ENCODE measurements around the gene CCDC170. TPM values are rescaled to one million over a fixed set of nuclear protein-coding genes. Genes with fewer than 3 reads are reported as not detected.

CCDC170 gene
- total RNA-seq, 2 experiments from 2014 or later: not detected

- no peak for DNase-seq
- Mint-ChIP-seq H3K4me1 (peaks cover 4% of the 10 kb centered on the region), H3K27me3 (peaks cover 5% of the 10 kb centered on the region), H3K9me3 (peaks cover 4% of the 10 kb centered on the region), H3K4me3 (no peak overlapping the region), H3K27ac (no peak overlapping the region), H3K36me3 (no peaks in the 10 kb centered on the region)
Measured at GRCh38 chr6:151633526-151634335, 139.9 kb downstream of the CCDC170 start.

- H3K9me3 Mint-ChIP-seq: peaks cover 4% of the 10 kb centered on the region
Measured at GRCh38 chr6:151634336-151634720, 140.5 kb downstream of the CCDC170 start.

DNA sequence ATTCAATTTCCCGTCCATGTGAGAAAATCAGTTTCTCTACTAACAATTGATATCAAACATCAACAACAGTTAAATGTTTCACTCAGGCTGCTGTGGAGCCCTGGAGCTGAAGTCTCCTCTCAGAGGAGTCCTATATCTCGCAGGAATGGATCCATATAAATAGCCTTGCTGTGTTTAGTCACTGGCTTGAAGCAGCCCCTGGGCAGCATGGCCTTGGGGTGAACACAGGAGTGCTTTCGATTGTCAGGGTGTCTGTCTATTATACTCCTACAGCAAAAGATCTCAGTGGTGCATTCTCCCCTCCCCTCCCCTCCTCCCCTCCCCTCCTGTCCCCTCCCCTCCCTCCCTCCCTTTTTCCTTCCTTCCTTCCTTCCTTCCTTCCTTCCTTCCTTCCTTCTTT, 141.9 kb downstream of the CCDC170 start:
- peaks cover 5% of the 10 kb centered on the region for H3K27me3 Mint-ChIP-seq
- H3K27ac Mint-ChIP-seq: no peak overlapping the region
- H3K9me3 Mint-ChIP-seq: peaks cover 4% of the 10 kb centered on the region
- no peak overlapping the region for H3K4me3 Mint-ChIP-seq
- H3K4me1 Mint-ChIP-seq: peaks cover 3% of the 10 kb centered on the region
- no peaks in the 10 kb centered on the region for H3K36me3 Mint-ChIP-seq
- no peak for DNase-seq

More at GRCh38 chr6:151634336-151634720, 140.5 kb downstream of the CCDC170 start:
- no peak for DNase-seq
- H3K27ac Mint-ChIP-seq: no peak overlapping the region
- H3K4me1 Mint-ChIP-seq: peaks cover 3% of the 10 kb centered on the region
- peaks cover 5% of the 10 kb centered on the region for H3K27me3 Mint-ChIP-seq
- H3K36me3 Mint-ChIP-seq: no peaks in the 10 kb centered on the region
- H3K4me3 Mint-ChIP-seq: no peak overlapping the region

- no peaks in the 10 kb centered on the region for H3K36me3 Mint-ChIP-seq
- no peak overlapping the region for H3K4me3 Mint-ChIP-seq
- DNase-seq: no peak
- H3K27ac Mint-ChIP-seq: no peak overlapping the region
- H3K9me3 Mint-ChIP-seq: peaks cover 4% of the 10 kb centered on the region
- H3K27me3 Mint-ChIP-seq: peaks cover 11% of the 10 kb centered on the region
- H3K4me1 Mint-ChIP-seq: peaks cover 3% of the 10 kb centered on the region
Measured at GRCh38 chr6:151637814-151638213, 144.0 kb downstream of the CCDC170 start.

DNA sequence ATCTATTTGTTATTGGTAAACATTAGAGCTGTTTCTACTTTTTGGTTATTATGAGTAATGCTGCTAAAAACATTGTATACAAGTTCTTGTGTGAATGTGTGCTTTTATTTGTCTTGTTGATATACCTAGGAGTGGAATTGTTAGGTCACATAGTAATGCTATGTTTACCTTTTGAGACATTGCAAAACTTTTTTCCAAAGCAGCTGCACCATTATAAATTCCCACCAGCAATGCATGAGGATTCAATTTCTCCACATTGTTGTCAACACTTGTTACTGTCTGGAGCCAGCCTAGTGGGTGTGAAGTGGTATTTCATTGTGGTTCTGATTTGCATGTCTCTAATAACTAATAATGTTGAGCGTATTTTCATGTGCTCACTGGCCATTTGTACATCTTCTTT, 145.9 kb downstream of the CCDC170 start:
- Mint-ChIP-seq H3K9me3 (peaks cover 4% of the 10 kb centered on the region), H3K36me3 (no peaks in the 10 kb centered on the region), H3K4me3 (no peak overlapping the region), H3K27ac (no peak overlapping the region), H3K27me3 (peaks cover 11% of the 10 kb centered on the region), H3K4me1 (no peaks in the 10 kb centered on the region)
- no peak for DNase-seq

- Mint-ChIP-seq H3K9me3 (peaks cover 4% of the 10 kb centered on the region), H3K27me3 (peaks cover 19% of the 10 kb centered on the region), H3K36me3 (no peaks in the 10 kb centered on the region), H3K4me1 (no peaks in the 10 kb centered on the region), H3K4me3 (no peak overlapping the region), H3K27ac (no peak overlapping the region)
- no peak for DNase-seq
Measured at GRCh38 chr6:151641028-151641427, 147.2 kb downstream of the CCDC170 start.

DNA sequence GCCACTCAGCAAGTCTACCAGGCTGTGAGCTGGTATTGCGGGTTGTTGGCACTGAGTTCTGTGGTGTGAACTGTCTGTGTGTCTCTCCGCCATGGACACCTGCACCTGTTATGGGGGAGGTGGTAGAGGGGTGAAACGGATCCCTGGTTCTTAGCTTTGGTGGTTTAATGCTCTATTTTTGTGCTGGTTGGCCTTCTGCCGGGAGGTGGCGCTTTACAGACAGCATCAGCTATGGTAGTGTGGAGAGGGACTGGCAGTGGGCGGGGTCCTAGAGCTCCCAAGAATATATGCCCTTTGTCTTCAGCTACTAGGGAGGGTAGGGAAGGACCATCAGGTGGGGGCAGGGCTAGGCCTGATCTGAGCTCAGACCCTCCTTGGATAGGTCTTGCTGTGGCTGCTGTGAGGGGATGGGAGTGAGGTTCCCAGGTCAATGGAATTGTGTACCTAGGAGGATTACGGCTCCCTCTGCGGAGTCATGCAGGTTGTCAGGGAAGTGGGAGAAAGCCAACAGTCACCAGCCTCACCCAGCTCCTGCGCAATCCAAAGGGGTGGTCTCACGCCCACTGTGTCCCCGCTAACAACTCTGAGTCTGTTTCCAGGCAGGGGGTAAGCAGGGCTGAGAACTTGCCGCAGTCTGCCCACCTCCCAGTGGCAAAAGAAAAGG, 154.3 kb downstream of the CCDC170 start:
- no peaks in the 10 kb centered on the region for H3K9me3 Mint-ChIP-seq
- no peak overlapping the region for H3K27ac Mint-ChIP-seq
- no peak overlapping the region for H3K4me3 Mint-ChIP-seq
- no peaks in the 10 kb centered on the region for H3K36me3 Mint-ChIP-seq
- H3K4me1 Mint-ChIP-seq: no peaks in the 10 kb centered on the region
- H3K27me3 Mint-ChIP-seq: peaks cover 35% of the 10 kb centered on the region
- DNase-seq: peak; percentile 10

GRCh38 chr6:151649835-151650234, 156.0 kb downstream of the CCDC170 start:
- Mint-ChIP-seq H3K27me3 (peaks cover 35% of the 10 kb centered on the region), H3K36me3 (peaks cover under 1% of the 10 kb centered on the region), H3K27ac (no peak overlapping the region), H3K4me3 (no peak overlapping the region), H3K9me3 (peaks cover 4% of the 10 kb centered on the region), H3K4me1 (no peaks in the 10 kb centered on the region)
- no peak for DNase-seq

- no peaks in the 10 kb centered on the region for H3K4me1 Mint-ChIP-seq
- peaks cover 22% of the 10 kb centered on the region for H3K27me3 Mint-ChIP-seq
Measured at GRCh38 chr6:151651639-151652038, 157.8 kb downstream of the CCDC170 start.

GRCh38 chr6:151652325-151652724, 158.5 kb downstream of the CCDC170 start:
- Mint-ChIP-seq H3K36me3 (peaks cover 1% of the 10 kb centered on the region), H3K9me3 (peaks cover 8% of the 10 kb centered on the region), H3K27ac (no peak overlapping the region), H3K4me1 (no peaks in the 10 kb centered on the region), H3K4me3 (no peak overlapping the region), H3K27me3 (peaks cover 17% of the 10 kb centered on the region)
- no peak for DNase-seq

More at GRCh38 chr6:151651639-151652038, 157.8 kb downstream of the CCDC170 start:
- Mint-ChIP-seq H3K27ac (no peak overlapping the region), H3K9me3 (peaks cover 8% of the 10 kb centered on the region), H3K4me3 (no peak overlapping the region), H3K36me3 (peaks cover 1% of the 10 kb centered on the region)
- no peak for DNase-seq

DNA sequence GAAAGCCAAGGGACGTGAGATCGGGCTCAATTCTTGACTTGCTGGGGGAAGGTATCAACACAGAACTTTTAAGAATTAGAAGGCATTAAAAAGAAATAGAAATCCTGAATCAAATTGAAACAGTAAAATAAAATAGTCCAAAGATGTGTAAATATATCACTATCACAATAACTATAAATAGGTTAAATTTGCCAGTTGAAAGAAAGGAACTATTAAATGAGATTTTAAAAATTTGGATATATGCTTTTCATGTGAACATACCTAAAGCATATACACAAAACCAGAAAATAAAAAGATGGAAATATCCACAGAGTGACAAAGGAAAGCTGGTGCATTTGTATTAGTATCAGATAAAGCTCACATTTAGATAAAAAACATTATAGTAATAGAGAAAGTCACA, 161.3 kb downstream of the CCDC170 start:
- peaks cover 8% of the 10 kb centered on the region for H3K9me3 Mint-ChIP-seq
- DNase-seq: no peak
- no peaks in the 10 kb centered on the region for H3K4me1 Mint-ChIP-seq
- H3K4me3 Mint-ChIP-seq: no peak overlapping the region
- H3K27ac Mint-ChIP-seq: no peak overlapping the region
- H3K27me3 Mint-ChIP-seq: peaks cover 8% of the 10 kb centered on the region
- peaks cover 1% of the 10 kb centered on the region for H3K36me3 Mint-ChIP-seq

- peaks cover 8% of the 10 kb centered on the region for H3K9me3 Mint-ChIP-seq
- H3K4me3 Mint-ChIP-seq: no peak overlapping the region
- no peak for DNase-seq
- peaks cover 6% of the 10 kb centered on the region for H3K27me3 Mint-ChIP-seq
- H3K27ac Mint-ChIP-seq: no peak overlapping the region
- peaks cover 1% of the 10 kb centered on the region for H3K36me3 Mint-ChIP-seq
- H3K4me1 Mint-ChIP-seq: no peaks in the 10 kb centered on the region
Measured at GRCh38 chr6:151656392-151656791, 162.6 kb downstream of the CCDC170 start.

GRCh38 chr6:151658091-151658490, 164.3 kb downstream of the CCDC170 start:
- Mint-ChIP-seq H3K9me3 (peaks cover 8% of the 10 kb centered on the region), H3K4me1 (no peaks in the 10 kb centered on the region), H3K27me3 (peaks cover 4% of the 10 kb centered on the region), H3K36me3 (peaks cover 1% of the 10 kb centered on the region), H3K4me3 (no peak overlapping the region), H3K27ac (no peak overlapping the region)
- DNase-seq: no peak

GRCh38 chr6:151659212-151659611, 165.4 kb downstream of the CCDC170 start:
- H3K27ac Mint-ChIP-seq: no peak overlapping the region
- DNase-seq: no peak
- H3K4me1 Mint-ChIP-seq: no peaks in the 10 kb centered on the region
- no peak overlapping the region for H3K4me3 Mint-ChIP-seq
- H3K27me3 Mint-ChIP-seq: peaks cover 10% of the 10 kb centered on the region
- peaks cover 8% of the 10 kb centered on the region for H3K9me3 Mint-ChIP-seq
- peaks cover 1% of the 10 kb centered on the region for H3K36me3 Mint-ChIP-seq

DNA sequence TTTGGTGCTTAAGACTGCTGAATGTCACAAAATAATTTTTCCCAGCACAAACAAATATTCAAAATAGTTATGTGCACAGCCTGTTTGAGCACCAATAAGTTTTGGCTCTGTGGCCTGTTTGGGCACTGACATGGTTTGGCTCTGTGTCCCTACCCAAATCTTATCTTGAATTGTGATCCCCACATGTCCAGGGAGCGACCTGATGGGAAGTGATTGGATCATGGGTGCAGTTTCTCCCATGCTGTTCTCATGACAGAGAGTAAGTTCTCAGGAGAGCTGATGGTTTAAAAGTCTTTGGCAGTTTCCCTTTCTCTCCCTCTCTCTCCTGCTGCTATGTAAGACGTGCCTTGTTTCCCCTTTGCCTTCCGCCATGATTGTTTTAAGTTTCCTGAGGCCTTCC, 167.7 kb downstream of the CCDC170 start:
- DNase-seq: no peak
- H3K36me3 Mint-ChIP-seq: no peaks in the 10 kb centered on the region

DNA sequence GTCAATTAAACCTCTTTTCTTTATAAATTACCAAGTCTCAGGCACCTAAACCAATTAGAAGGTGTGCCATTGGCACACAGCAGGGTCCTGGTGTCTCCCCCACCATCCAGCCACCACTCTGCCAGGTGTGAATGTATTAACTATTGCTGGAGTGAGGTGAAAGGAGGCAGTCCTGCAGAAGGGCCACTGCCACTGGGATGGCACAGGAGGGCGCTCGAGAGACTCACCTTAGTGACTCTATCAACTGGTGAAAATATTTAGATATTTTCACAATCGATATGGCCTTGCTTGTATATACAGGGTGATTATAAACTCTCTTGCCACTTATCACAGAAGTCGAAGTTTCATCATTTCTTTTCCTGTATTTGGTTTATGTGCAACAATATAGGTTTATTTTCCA, 168.1 kb downstream of the CCDC170 start:
- H3K27ac Mint-ChIP-seq: no peak overlapping the region
- peaks cover 16% of the 10 kb centered on the region for H3K27me3 Mint-ChIP-seq
- H3K9me3 Mint-ChIP-seq: no peaks in the 10 kb centered on the region
- no peak for DNase-seq
- no peaks in the 10 kb centered on the region for H3K4me1 Mint-ChIP-seq
- no peaks in the 10 kb centered on the region for H3K36me3 Mint-ChIP-seq
- H3K4me3 Mint-ChIP-seq: no peak overlapping the region

More for the DNA sequence above, 167.7 kb downstream of the CCDC170 start:
- Mint-ChIP-seq H3K27ac (no peak overlapping the region), H3K4me3 (no peak overlapping the region), H3K4me1 (no peaks in the 10 kb centered on the region), H3K9me3 (no peaks in the 10 kb centered on the region), H3K27me3 (peaks cover 16% of the 10 kb centered on the region)
